ENCODE results near the gene MTG2. TPM values are rescaled to one million over a fixed set of nuclear protein-coding genes. Genes with fewer than 3 reads are reported as not detected.

Gene MTG2
- total RNA-seq, 1 experiment from 2014 or later = 41.9 TPM

DNA sequence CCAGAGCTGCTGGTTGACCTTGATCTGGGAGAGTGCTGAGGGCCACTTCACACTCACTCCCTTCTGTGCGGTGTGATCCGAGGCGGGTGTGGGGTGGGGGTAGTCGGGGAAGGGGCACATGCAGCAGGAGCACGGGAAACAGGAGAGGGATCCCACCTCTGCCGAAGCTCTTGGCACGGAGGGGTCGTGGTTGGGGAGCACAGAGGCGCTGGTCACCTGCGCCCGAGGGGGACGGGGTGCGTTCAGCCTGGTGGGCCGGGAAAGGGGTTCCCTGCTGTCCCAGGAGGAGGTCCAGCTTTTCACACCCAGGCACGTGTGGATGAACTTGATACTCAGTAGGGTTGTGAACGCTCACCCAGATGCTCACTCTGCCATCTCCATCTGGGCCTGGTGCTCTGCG, 22.0 kb upstream of the MTG2 start:
- DNase-seq (ENCODE audit: low spot score) = no peak

DNA sequence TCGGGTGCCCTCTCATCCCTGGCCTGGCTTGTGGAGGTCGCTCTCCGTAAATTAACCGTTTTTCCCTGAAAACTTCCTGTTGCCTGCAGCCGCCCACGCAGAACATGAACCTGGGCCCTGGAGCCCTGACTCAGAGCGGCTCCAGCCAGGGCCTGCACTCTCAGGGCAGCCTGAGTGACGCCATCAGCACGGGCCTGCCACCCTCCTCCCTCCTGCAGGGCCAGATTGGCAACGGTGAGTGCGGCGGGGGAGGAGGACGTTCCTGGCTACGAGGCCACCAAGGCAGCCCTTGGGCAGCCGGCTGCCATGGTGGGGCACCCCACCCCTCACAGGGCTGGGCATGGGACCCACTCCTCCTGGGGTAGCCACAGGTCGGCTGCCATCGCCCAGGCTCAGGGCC, 21.5 kb upstream of the MTG2 start:
- DNase-seq (ENCODE audit: low spot score) = no peak

DNA sequence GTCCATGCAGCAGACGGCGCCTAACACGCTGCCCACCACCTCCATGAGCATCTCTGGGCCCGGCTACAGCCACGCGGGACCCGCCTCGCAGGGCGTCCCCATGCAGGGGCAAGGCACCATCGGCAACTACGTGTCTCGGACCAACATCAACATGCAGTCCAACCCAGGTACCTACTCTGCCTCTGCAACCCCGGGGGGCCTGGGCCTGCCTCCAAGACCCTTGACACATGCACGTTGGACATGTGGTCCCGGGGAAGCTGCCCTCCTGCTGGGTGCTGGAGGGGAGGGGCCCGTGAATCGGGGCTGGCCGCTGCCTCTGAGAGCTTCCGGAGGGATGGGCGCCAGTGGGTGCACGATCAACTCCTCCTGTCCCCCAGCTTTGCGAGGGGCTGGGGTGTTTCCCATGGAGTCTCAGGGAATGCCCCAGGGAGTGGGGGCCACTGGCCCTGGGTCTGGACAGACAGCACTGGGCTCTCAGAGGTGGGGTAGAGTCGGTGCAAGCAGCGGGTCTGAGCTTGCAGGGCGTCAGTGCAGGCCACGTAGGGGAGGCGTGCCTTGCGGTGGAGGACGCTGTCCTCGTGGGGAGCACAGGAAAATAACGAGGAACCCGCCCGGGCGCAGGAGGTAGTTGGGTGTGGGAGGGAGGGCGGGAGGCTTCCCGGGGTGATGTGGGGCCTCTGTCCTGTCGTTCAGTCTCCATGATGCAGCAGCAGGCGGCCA, 19.9 kb upstream of the MTG2 start:
- DNase-seq (ENCODE audit: low spot score) = no peak

DNA sequence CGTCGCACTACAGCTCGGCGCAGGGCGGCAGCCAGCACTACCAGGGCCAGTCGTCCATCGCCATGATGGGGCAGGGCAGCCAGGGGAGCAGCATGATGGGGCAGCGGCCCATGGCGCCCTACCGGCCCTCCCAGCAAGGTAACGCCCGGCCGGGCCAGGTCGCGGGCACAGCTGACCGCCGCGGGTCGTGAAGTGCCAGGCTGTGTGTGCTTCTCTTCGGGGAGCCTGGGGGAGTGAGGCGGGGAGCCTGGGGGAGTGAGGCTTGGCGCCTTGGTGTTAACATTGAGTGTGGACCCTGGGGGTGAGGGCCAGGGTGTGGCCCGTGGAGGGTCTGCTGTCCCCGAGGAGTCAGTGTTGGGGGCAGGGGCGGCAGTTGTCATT, 19.4 kb upstream of the MTG2 start:
- no peak for DNase-seq (ENCODE audit: low spot score)

DNA sequence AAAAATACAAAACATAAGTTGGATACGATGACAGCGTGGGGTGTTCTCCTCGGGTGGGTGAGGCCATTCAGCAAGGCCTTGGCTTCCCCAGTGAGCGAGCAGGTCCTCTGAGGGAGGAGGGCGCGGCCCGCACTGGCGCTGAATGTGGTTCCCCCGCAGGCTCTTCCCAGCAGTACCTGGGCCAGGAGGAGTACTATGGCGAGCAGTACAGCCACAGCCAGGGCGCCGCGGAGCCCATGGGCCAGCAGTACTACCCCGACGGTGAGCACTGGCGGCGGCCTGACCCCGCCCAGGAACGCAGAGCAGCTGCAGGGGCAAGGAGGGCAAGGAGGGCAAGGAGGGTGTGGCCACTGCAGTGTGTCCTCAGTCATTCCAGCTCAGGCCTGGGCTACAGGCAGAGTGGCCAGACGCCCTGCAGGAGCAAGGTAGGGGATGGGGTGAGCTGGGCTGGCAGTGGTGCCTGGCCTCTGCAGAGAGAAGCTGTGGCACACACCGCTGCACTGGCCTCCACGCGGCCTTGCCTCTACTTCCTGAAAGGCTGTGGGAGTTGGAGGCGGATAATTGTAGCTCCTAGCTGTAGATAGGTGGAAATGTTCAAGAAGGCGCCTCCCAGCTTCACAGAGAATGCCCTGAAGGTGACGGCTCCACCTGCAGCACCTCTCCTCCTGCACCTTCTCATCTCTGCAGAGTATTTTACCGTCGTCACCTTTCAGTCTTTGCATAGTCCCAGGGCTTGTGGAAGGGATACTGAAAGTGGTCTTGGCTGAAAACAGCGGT, 18.7 kb upstream of the MTG2 start:
- DNase-seq (ENCODE audit: low spot score) = no peak

DNA sequence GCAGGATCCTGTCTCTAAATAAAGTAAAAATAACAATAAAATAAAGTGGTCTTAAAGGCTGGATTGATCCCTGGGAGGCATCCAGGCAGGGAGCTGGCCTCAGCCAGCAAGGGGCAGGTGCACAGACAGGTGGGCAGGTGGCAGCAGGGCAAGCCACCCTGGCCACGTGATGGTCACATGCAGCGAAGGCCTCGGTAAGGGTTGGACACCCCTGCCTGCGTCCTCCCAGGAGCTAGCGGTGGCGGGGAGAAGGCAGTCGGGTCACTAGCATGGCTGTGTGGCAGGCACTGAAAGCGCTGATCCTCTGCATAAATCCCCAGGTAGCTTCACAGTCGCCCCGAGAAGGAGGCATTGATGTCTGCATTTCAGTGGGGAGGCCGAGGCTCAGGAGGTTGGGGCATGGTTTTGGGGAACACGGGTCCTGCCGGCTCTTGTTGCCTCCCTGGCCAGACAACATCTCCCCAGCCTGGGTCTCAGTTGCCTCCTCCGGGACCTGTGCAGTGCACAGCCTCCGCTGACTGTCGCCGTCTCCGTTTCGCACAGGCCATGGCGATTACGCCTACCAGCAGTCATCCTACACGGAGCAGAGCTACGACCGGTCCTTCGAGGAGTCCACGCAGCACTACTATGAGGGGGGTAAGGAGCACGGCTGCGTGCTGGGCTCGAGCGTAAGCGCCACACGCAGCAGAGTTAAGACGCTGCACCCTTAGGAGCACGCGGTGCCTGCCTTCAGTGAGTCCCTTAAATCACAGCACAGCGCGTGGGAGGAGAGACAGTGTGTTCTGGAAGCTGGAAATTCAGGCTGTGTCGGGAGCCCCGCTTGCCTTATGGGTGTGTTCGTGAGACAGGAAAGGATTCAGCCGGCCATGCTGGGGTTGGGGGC, 17.7 kb upstream of the MTG2 start:
- DNase-seq (ENCODE audit: low spot score) = no peak

DNA sequence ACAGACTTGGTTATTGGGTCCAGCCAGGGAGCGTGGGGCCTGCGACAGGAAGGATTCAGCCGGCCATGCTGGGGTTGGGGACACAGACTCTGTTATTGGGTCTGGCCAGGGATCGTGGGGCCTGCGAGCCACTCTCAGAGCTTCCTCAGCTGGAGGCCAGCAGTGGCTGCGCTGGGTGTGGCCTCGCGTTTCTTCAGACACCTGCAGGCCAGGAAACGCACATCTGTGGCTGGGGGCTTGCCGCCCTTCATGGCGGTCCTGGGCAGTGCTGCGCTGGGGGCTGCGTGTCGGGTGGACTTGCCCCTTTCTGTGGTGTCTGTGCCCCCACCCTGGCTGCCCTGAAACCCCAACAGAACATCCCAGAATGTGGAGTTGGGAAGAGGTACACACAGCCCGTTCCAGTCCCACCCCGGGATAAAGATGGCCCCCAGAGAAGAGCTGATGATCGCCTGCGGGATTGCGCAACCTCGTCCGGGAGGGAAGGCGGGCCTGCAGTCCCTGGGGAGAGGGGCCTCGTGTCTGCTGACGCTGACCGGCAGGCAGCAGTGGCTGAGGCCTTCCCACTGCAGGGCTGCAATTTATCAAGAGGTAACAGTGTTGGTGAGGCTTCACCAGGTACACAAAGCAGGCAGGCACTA, 16.9 kb upstream of the MTG2 start:
- DNase-seq (ENCODE audit: low spot score) = no peak

DNA sequence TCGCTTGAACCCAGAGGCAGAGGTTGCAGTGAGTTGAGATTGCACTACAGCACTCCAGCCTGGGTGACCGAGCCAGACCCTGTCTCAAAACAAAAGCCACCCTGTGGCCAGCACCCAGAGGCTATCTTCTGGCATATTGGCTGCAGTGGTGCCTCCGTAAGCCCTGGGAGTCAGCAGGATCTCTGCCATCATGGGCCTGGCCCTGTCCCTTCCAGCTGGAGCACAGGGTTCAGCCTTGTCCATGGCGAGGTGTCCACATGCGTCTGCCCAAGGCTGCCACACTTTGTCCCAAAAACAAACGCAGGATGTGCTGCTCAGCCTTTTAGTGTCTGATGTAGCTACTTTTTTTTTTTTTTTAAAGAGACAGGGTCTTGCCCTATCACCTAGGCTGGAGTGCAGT, 15.4 kb upstream of the MTG2 start:
- no peak for DNase-seq (ENCODE audit: low spot score)

DNA sequence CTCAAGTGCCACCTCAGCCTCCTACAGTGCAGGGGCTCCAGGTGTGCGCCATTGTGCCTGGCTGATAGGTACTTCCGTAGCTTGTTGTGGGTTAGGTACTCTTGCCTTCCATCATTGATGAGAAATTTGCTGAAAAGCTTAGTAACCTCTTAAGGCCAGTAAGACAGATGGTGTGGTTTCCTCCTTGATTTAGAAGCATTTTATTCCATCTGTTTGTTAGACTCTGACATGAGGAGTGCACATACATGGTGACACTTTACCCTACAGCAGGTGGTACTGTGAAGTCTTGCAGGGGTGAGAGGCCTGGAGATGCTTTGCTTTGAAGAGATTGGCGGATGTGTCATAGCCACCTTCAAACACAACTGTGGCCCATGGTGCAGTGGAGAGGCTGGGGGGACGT, 14.8 kb upstream of the MTG2 start:
- no peak for DNase-seq (ENCODE audit: low spot score)

DNA sequence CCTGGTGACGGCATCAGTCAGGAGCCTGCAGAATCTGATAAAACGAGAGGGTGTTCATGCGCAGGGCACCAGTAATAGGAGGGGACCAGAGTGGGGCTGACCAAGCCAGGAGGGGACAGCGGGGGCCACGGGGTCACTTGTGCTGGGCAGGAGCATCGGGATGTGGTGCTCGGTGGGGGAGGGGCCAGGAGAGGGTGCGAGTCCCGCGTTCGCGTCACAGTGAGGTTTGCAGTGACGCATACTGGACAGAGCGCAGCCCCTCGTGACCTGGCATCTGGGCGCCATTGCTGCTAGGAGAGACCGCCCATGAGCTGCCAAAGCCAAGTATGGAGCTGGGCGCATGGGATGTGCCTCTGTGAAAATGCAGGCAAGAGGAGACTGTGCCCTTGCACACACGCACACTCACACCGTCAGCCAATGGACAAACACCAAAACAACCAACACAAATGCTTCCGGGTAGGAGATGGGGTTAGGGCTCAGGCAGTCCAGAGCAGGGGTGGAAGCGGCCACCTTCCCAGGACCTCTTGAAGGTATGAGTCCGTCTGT, 13.9 kb upstream of the MTG2 start:
- DNase-seq (ENCODE audit: low spot score) = no peak

DNA sequence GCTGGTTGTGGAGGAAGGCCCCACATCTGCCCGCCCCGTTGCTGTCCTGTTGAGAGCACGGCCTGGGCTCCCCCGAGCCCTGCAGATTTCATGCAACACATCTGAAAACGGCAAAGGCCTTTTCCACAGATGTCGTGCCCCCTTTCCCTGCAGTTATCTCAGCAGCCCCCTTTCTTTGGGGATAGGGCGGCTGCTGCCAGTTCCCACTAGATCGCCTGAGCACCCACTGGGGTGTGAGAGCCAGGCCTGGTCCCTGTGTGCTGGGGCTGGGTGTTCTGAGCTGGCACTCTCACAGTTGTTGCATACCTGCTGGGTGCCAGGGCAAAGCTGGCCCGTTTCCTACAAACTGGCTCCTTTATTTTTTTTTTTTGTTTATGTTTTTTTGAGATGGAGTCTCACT, 12.3 kb upstream of the MTG2 start:
- DNase-seq (ENCODE audit: low spot score) = no peak

DNA sequence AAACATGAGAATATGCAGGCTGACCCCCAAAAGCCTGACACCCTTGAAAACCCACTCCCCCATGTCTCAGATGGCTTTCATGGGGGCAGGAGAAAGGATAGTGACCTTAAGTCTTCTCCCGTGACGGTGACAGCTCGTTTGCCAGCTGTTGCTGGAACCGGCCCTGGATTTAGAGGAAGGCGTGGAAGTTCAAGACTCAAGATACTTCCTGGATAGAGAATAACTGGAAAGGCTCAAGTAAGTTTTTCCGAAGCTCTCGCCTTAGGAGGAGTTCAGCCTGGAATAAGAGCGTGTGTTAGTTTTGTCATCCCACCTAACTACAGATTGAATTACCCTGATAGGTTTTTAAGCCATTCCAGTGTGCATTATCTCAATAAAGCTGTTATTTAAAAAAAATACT, 11.6 kb upstream of the MTG2 start:
- DNase-seq (ENCODE audit: low spot score) = no peak

DNA sequence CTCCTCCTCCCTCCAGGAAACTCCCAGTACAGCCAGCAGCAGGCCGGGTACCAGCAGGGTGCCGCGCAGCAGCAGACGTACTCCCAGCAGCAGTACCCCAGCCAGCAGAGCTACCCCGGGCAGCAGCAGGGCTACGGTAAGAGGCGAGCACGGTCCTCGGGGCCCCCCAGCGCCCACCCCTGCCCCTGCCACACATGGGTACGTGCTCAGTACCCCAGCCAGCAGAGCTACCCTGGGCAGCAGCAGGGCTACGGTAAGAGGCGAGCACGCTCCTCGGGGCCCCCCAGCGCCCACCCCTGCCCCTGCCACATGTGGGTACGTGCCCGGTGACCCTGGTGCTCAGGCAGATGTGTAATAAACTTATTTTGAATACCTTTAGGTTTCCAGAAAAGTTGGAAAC, 10.2 kb upstream of the MTG2 start:
- no peak for DNase-seq (ENCODE audit: low spot score)

DNA sequence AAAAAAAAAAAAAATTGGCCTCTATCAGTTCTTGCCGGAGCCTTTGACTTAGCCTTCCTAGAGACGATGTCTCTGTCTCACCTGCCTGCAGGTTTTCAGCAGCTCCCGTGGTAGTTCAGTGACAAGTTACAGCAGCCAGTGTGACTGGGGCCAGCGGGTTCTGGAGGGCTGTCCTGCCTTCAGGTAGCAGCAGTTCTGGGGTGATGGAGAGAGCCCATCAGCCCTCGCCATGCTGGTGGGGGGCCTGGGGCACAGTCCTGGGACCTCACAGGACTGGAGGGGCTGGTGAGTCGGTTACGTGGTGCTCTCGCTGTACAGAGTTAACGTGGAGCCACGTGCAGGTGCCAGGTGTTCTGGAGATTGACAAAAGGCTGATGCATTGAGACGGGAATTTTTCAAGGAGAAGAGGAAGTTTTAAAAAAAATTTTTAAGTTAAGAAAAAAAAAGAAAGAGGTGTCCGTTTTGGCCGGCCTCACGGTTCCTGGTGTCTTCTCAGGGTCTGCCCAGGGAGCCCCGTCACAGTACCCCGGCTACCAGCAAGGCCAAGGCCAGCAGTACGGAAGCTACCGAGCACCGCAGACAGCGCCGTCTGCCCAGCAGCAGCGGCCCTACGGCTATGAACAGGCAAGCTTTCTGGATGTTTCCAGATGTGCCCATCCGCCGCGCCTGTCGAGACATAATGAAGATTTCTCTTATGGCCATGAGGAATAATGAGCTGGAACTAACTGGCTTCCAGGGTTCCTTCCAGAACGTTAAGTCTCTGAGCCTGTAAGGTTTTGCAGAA, 8.6 kb upstream of the MTG2 start:
- DNase-seq (ENCODE audit: low spot score) = no peak

DNA sequence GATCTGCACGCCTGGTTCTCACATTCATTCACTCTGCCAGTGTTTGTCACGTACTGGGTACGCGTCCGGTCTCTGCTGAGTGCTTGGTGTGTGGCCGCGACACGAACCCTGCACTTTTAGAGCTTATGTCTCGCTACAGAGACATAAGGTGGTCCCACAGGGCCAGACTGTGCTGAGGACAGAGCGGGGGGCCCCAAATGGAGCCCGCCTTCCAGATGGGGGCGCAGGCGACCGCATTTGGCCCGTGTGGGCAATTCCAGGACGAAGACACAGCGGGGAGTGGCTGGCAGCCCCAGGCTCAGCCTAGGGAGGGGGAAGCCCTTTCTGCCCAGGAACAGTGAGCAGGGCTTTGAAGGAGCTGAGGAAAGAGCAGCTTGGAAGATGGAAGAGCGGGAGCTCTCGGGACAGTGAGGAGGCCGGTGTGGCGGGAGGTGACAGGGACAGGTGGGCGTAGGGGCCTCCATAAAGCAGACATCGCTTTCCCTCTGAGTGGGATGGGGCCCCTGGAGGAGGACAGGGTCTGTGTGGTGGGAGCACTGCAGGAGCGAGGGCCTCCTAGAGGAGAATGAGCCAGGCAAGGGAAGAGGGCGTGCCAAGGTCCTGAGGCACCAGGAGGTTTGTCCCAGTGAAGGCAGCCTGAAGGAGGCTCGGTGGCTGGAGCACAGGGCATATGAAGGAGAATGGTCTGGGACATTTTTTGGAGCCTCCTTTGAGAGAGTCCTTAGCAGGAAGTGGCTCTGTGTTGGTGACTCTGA, 7.8 kb upstream of the MTG2 start:
- DNase-seq (ENCODE audit: low spot score) = no peak

DNA sequence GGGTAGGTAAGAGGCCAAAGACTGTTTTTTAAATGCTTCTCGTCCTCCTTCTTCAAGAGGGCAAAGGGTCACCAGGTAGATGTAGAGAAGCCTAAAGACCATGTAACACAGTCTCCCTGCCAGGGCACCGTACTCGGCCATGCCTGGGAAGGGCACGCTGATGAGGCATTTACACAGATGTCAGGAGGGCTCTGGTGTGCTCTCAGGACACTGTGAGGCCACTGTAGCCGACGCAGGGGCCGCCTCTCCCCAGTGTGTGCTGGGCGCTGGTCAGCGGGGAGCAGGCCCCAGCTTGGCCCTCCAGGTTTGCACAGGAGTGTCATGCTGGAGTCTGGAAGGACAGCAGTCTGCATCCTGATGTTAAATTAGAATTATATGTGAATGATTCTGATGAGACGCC, 7.1 kb upstream of the MTG2 start:
- no peak for DNase-seq (ENCODE audit: low spot score)

DNA sequence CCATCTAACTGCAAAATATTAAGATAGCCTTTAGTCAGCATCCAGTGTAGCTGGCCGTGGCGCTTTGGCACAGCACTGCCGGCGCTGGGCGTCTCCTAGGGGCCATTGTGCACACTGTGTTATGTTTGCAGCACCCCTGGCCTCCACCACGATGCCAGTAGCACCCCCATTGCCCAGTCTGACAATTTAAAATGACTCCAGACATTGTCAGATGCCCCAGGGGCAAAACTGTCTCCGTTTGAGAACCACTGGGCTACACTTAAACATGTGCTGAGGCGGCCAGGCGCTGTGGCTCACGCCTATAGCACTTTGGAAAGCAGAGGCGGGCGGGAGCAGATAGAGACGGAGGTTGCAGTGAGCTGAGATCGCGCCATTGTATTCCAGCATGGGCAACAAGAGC, 6.0 kb upstream of the MTG2 start:
- DNase-seq (ENCODE audit: low spot score) = no peak

DNA sequence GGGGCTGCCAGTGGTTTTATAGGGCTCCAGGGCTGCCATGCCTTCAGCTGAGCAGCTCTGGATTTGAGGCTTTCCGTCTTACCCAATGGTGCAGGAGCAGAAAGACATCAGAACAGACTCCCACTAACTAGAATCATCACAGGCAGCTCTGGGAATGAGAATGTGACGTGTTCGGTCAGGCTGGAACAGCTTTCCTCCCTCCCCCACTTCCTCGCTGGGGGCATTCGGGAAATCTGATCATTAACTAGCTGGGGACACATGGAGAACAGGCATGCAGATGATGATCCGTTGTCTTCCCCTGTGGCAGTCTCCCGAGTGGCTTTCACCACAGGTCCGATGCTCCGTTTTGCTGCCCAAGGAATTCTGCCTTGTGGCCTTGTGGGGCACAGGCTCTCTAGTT, 5.5 kb upstream of the MTG2 start:
- DNase-seq (ENCODE audit: low spot score) = no peak

DNA sequence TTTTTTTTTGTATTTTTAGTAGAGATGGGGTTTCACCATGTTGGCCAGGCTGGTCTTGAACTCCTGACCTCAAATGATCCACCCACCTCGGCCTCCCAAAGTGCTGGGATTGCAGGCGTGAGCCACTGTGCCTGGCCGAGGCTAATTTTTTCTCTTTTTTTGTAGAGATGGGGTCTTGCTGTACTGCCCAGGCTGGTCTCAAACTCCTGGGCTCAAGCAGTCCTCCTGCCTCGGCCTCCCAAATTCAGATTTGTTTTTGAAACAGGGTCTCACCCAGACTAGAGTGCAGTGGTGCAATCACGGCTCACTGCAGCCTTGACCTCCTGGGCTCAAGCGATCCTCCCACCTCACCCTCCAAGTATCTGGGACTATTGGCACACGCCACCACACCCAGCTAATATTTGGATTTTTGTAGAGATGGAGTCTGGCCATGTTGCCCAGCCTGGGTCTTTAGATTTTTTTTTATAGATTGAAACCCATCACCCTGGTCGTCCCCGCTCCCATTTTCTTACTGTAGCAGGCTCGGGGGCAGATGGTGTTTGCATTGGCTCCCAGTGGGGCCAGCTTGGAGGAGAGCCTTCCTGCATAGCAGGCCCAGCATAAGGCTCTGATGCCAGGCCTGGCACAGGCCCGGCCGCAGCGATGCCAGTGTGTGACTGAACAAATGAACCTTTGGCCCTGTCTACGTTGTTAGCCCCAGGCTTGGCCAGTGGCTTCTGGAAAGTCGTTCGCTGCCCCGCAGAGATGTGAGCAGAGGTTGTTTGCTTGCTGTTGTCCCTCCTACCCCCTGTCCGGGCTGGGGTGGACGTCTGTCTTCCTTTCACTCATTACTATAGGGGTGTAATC, 4.3 kb upstream of the MTG2 start:
- DNase-seq (ENCODE audit: low spot score) = no peak

Measured in HT-29 (cell line).